NCI-H2227 (cell line): ENCODE results near the gene IPO4.

Experiments
- DNase-seq: peaks from one replicate; lab custom pipeline; 2025; ENCODE audit not compliant: unreplicated experiment; lab: John Stamatoyannopoulos, UW

IPO4 gene

GRCh38 chr14:24176599-24176998 is 12.0 kb downstream of the IPO4 start:
- no peak for DNase-seq

GRCh38 chr14:24172871-24173281 is 15.7 kb downstream of the IPO4 start:
- peak; percentile 27 for DNase-seq

GRCh38 chr14:24172261-24172860 is 16.3 kb downstream of the IPO4 start:
- peak; percentile 45 for DNase-seq

GRCh38 chr14:24171422-24172260 is 17.0 kb downstream of the IPO4 start, which contains the start of gene REC8:
Gene REC8, plus strand, starts transcription at chr14:24172080. Its CDS starts 473 bp downstream, at chr14:24172553.
- peak; percentile 98 for DNase-seq

GRCh38 chr14:24167469-24168114 is 21.0 kb downstream of the IPO4 start:
- no peak for DNase-seq

GRCh38 chr14:24165785-24166184 is 22.8 kb downstream of the IPO4 start:
- no peak for DNase-seq

GRCh38 chr14:24164518-24164991 is 24.1 kb downstream of the IPO4 start:
- no peak for DNase-seq

- DNase-seq = no peak
Observed at GRCh38 chr14:24162093-24162492, 26.5 kb downstream of the IPO4 start.

- DNase-seq = peak; percentile 97
Observed at GRCh38 chr14:24160850-24161804, 27.5 kb downstream of the IPO4 start, which contains the start of gene IRF9. Gene IRF9, plus strand, starts transcription at chr14:24161265. Its CDS starts 880 bp downstream, at chr14:24162145.

- DNase-seq = no peak
Observed at GRCh38 chr14:24160499-24160849, 28.1 kb downstream of the IPO4 start.

- no peak for DNase-seq
Observed at GRCh38 chr14:24159777-24160498, 28.7 kb downstream of the IPO4 start.

- DNase-seq = no peak
Observed at GRCh38 chr14:24157331-24157730, 31.3 kb downstream of the IPO4 start.

GRCh38 chr14:24156840-24157239 is 31.8 kb downstream of the IPO4 start:
- no peak for DNase-seq

- no peak for DNase-seq
Observed at GRCh38 chr14:24155100-24155499, 33.5 kb downstream of the IPO4 start.

- DNase-seq = no peak
Observed at GRCh38 chr14:24151404-24152080, 37.1 kb downstream of the IPO4 start.

GRCh38 chr14:24150993-24151392 is 37.6 kb downstream of the IPO4 start:
- no peak for DNase-seq

- DNase-seq = no peak
Observed at GRCh38 chr14:24150567-24150966, 38.0 kb downstream of the IPO4 start.

- DNase-seq = no peak
Observed at GRCh38 chr14:24150061-24150460, 38.6 kb downstream of the IPO4 start.

GRCh38 chr14:24149302-24149969 is 39.2 kb downstream of the IPO4 start:
- DNase-seq = no peak
